Astrocyte (in vitro differentiated cells and primary cell): ENCODE measurements around the gene HEMGN. TPM values are rescaled to one million over a fixed set of nuclear protein-coding genes. Genes with fewer than 3 reads are reported as not detected.

Experiments
- DNase-seq: peaks from one replicate; pipeline ENCODE4 v3.0.0-alpha.2; 2010; ENCODE audit warnings: low read depth
- FAIRE-seq: peaks from 2 replicates; lab custom pipeline; 2011; peaks lifted over from hg19 to GRCh38; lab: Jason Lieb, UNC
- H2AFZ ChIP-seq: 2 replicates; pipeline ENCODE4 v1.6.0; 2012; ENCODE audit warnings: low read depth, low read length, inconsistent platforms
- H3K27ac ChIP-seq: 2 replicates; pipeline ENCODE4 v1.5.1; 2011; ENCODE audit warnings: low read depth, low read length, inconsistent platforms
- H3K27me3 ChIP-seq: 2 replicates; pipeline ENCODE4 v1.6.0; 2011; ENCODE audit warnings: low read length, inconsistent platforms; ENCODE audit not compliant: insufficient read depth
- H3K36me3 ChIP-seq: 2 replicates; pipeline ENCODE4 v1.5.1; 2011; ENCODE audit warnings: low read length, inconsistent platforms; ENCODE audit not compliant: insufficient read depth
- H3K4me1 ChIP-seq: 2 replicates; pipeline ENCODE4 v1.5.1; 2011; ENCODE audit warnings: low read length, inconsistent platforms; ENCODE audit not compliant: insufficient read depth
- H3K4me2 ChIP-seq: 2 replicates; pipeline ENCODE4 v1.6.0; 2012; ENCODE audit warnings: low read length, inconsistent platforms
- H3K4me3 ChIP-seq: 2 replicates; pipeline ENCODE4 v1.5.1; 2011; ENCODE audit warnings: low read depth, mild to moderate bottlenecking, low read length, inconsistent platforms; ENCODE audit not compliant: insufficient read depth
- H3K79me2 ChIP-seq: 2 replicates; pipeline ENCODE4 v1.6.0; 2012; ENCODE audit warnings: mild to moderate bottlenecking, low read length, inconsistent platforms; ENCODE audit not compliant: insufficient read depth
- H3K9ac ChIP-seq: 2 replicates; pipeline ENCODE4 v1.6.0; 2012; ENCODE audit warnings: mild to moderate bottlenecking, low read length, inconsistent platforms
- H3K9me3 ChIP-seq: 2 replicates; pipeline ENCODE4 v1.5.1; 2012; ENCODE audit warnings: low read depth, mild to moderate bottlenecking, low read length, inconsistent platforms; ENCODE audit not compliant: insufficient read depth
- H4K20me1 ChIP-seq: 2 replicates; pipeline ENCODE4 v1.6.0; 2012; ENCODE audit warnings: low read length, inconsistent platforms; ENCODE audit not compliant: insufficient read depth
- H3K27ac Mint-ChIP-seq: one replicate; pipeline ENCODE4 v1.8.0; 2021; ENCODE audit warnings: mild to moderate bottlenecking, mixed read lengths; ENCODE audit not compliant: unreplicated experiment
- H3K27me3 Mint-ChIP-seq: one replicate; pipeline ENCODE4 v1.8.0; 2021; ENCODE audit warnings: low read depth, mixed read lengths; ENCODE audit not compliant: unreplicated experiment
- H3K36me3 Mint-ChIP-seq: one replicate; pipeline ENCODE4 v1.8.0; 2021; ENCODE audit warnings: low read depth, mixed read lengths; ENCODE audit not compliant: unreplicated experiment
- H3K4me1 Mint-ChIP-seq: one replicate; pipeline ENCODE4 v1.8.0; 2021; ENCODE audit warnings: low read depth, mixed read lengths; ENCODE audit not compliant: unreplicated experiment
- H3K4me3 Mint-ChIP-seq: one replicate; pipeline ENCODE4 v1.8.0; 2021; ENCODE audit warnings: mild to moderate bottlenecking, moderate library complexity, mixed read lengths; ENCODE audit not compliant: unreplicated experiment
- H3K9me3 Mint-ChIP-seq: one replicate; pipeline ENCODE4 v1.8.0; 2021; ENCODE audit warnings: mild to moderate bottlenecking, mixed read lengths; ENCODE audit not compliant: unreplicated experiment
- EZH2 ChIP-seq: IDR thresholded peaks from 2 replicates; pipeline ENCODE4 v1.6.1; 2012; ENCODE audit warnings: mild to moderate bottlenecking, low read length, inconsistent platforms; ENCODE audit not compliant: insufficient read depth
- total RNA-seq: library from RNA; stranded (reverse); gene quantifications from 2 replicates; pipeline ENCODE4 v1.2.1, GENCODE V29; 2021
- TF ChIP-seq, protein P1 (sequence below): IDR thresholded peaks from 2 replicates; pipeline ENCODE4 v1.5.1; 2011; ENCODE audit warnings: low read depth, mild to moderate bottlenecking, inconsistent platforms, low read length, moderate library complexity; ENCODE audit not compliant: insufficient read depth

Gene HEMGN
- total RNA-seq, 1 donor from 2014 or later, result not detected

- no peak overlapping the region for H2AFZ ChIP-seq
- no peaks in the 10 kb centered on the region for H3K79me2 ChIP-seq
- no peak overlapping the region for H3K27ac ChIP-seq
- H3K4me3 ChIP-seq, result no peak overlapping the region
- Mint-ChIP-seq H3K27me3 (peaks cover 14% of the 10 kb centered on the region), H3K4me3 (no peak overlapping the region), H3K4me1 (peaks cover 5% of the 10 kb centered on the region), H3K9me3 (no peaks in the 10 kb centered on the region), H3K36me3 (no peaks in the 10 kb centered on the region), H3K27ac (no peak overlapping the region)
- DNase-seq, result no peak
- TF ChIP-seq EZH2, result no peak
- TF ChIP-seq, protein P1, sequence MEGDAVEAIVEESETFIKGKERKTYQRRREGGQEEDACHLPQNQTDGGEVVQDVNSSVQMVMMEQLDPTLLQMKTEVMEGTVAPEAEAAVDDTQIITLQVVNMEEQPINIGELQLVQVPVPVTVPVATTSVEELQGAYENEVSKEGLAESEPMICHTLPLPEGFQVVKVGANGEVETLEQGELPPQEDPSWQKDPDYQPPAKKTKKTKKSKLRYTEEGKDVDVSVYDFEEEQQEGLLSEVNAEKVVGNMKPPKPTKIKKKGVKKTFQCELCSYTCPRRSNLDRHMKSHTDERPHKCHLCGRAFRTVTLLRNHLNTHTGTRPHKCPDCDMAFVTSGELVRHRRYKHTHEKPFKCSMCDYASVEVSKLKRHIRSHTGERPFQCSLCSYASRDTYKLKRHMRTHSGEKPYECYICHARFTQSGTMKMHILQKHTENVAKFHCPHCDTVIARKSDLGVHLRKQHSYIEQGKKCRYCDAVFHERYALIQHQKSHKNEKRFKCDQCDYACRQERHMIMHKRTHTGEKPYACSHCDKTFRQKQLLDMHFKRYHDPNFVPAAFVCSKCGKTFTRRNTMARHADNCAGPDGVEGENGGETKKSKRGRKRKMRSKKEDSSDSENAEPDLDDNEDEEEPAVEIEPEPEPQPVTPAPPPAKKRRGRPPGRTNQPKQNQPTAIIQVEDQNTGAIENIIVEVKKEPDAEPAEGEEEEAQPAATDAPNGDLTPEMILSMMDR, result no peak
- H3K27me3 ChIP-seq, result peaks cover 12% of the 10 kb centered on the region
- H3K9ac ChIP-seq, result no peak overlapping the region
- H4K20me1 ChIP-seq, result no peaks in the 10 kb centered on the region
- H3K4me1 ChIP-seq, result no peaks in the 10 kb centered on the region
- no peaks in the 10 kb centered on the region for H3K36me3 ChIP-seq
- no peak for FAIRE-seq
- no peaks in the 10 kb centered on the region for H3K9me3 ChIP-seq
- no peak overlapping the region for H3K4me2 ChIP-seq
These were observed 25.3 kb upstream of the HEMGN start for GRCh38 chr9:97963232-97963631.

- Histone ChIP-seq H3K36me3 (no peaks in the 10 kb centered on the region), H3K79me2 (no peaks in the 10 kb centered on the region), H3K4me1 (no peaks in the 10 kb centered on the region), H4K20me1 (no peaks in the 10 kb centered on the region), H3K4me3 (no peak overlapping the region), H2AFZ (no peak overlapping the region), H3K9me3 (no peaks in the 10 kb centered on the region), H3K27me3 (peaks cover 12% of the 10 kb centered on the region), H3K4me2 (no peak overlapping the region), H3K9ac (no peak overlapping the region), H3K27ac (no peak overlapping the region)
- H3K27me3 Mint-ChIP-seq, result peaks cover 12% of the 10 kb centered on the region
- H3K27ac Mint-ChIP-seq, result no peak overlapping the region
- DNase-seq (no peak), FAIRE-seq (no peak)
- peaks cover 5% of the 10 kb centered on the region for H3K4me1 Mint-ChIP-seq
- H3K36me3 Mint-ChIP-seq, result no peaks in the 10 kb centered on the region
- TF ChIP-seq EZH2, result no peak
- TF ChIP-seq, protein P1, result no peak
- H3K4me3 Mint-ChIP-seq, result no peak overlapping the region
- H3K9me3 Mint-ChIP-seq, result no peaks in the 10 kb centered on the region
These were observed 24.6 kb upstream of the HEMGN start for GRCh38 chr9:97962575-97962974.

GRCh38 chr9:97962136-97962535 is 24.2 kb upstream of the HEMGN start:
- Mint-ChIP-seq H3K27me3 (peaks cover 11% of the 10 kb centered on the region), H3K4me1 (peaks cover 5% of the 10 kb centered on the region), H3K27ac (no peak overlapping the region), H3K36me3 (no peaks in the 10 kb centered on the region), H3K4me3 (no peak overlapping the region), H3K9me3 (no peaks in the 10 kb centered on the region)
- no peaks in the 10 kb centered on the region for H3K4me1 ChIP-seq
- H3K36me3 ChIP-seq, result no peaks in the 10 kb centered on the region
- DNase-seq (no peak), FAIRE-seq (no peak)
- no peak overlapping the region for H3K27ac ChIP-seq
- no peaks in the 10 kb centered on the region for H3K79me2 ChIP-seq
- H3K9ac ChIP-seq, result no peak overlapping the region
- no peaks in the 10 kb centered on the region for H3K9me3 ChIP-seq
- H3K4me2 ChIP-seq, result no peak overlapping the region
- peaks cover 12% of the 10 kb centered on the region for H3K27me3 ChIP-seq
- no peaks in the 10 kb centered on the region for H4K20me1 ChIP-seq
- H2AFZ ChIP-seq, result no peak overlapping the region
- no peak for TF ChIP-seq EZH2
- TF ChIP-seq, protein P1, result no peak
- H3K4me3 ChIP-seq, result no peak overlapping the region
